AG09309 (cell line): ENCODE results near the gene ZNF446.

Experiments
- DNase-seq: peaks from one replicate; pipeline ENCODE4 v3.0.0-alpha.2; 2010; ENCODE audit warnings: low read depth
- H3K4me3 ChIP-seq: 2 replicates; pipeline ENCODE4 v1.5.1; 2011; ENCODE audit warnings: mild to moderate bottlenecking, low read depth, low read length, moderate library complexity; ENCODE audit not compliant: control insufficient read depth
- CTCF ChIP-seq: IDR thresholded peaks from 2 replicates; pipeline ENCODE4 v1.5.1; 2011; ENCODE audit warnings: mild to moderate bottlenecking, low read depth, low read length, inconsistent platforms; ENCODE audit not compliant: insufficient read depth, control insufficient read depth; ENCODE audit errors: missing control alignments

The ZNF446 gene

GRCh38 chr19:58520257-58520599 is 44.1 kb downstream of the ZNF446 start:
- no peak for DNase-seq
- TF ChIP-seq CTCF: no peak
- peak overlapping the region; percentile 63 for H3K4me3 ChIP-seq

DNA sequence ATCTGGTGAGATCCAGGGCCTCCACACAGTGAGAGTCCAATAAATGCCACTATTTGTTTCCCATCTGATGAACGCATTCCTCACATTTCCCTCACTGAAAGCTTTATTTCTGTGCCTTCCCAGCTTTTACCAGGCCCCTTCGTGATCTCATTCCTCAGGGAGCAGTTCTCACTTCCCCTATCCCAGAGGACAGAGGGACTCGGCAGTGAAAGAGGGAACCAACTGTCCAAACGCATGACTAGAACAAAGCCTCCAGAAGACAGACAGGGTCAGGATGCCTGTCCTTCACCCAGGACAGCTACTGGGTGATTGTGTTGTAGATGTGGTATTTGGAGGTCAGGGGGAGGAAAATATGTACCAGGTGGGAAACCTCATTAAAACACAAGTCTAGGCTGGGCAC is 45.5 kb downstream of the ZNF446 start:
- no peak for TF ChIP-seq CTCF
- H3K4me3 ChIP-seq: no peak overlapping the region
- DNase-seq: no peak

GRCh38 chr19:58522709-58523108 is 46.6 kb downstream of the ZNF446 start:
- no peak for TF ChIP-seq CTCF
- H3K4me3 ChIP-seq: no peak overlapping the region
- DNase-seq: no peak

- no peak for DNase-seq
- TF ChIP-seq CTCF: no peak
- no peak overlapping the region for H3K4me3 ChIP-seq
These were observed 53.3 kb downstream of the ZNF446 start for GRCh38 chr19:58529405-58529804.
